Activated CD8-positive, alpha-beta memory T cell treated with anti-CD3 and anti-CD28 coated beads, Interleukin-2, amount 10 ng/mL, durations not matched to agents 7 days and 5 days (primary cell): ENCODE measurements around the gene CACTIN. TPM values are rescaled to one million over a fixed set of nuclear protein-coding genes. Genes with fewer than 3 reads are reported as not detected.
A peak's percentile ranks its signal among the peaks of the same experiment; 100 is the strongest.
"Not testable (repeated sequence)": the region's sequence is repeated elsewhere in the genome, so short reads cannot be mapped to it uniquely, and the experiment has no call there.

Experiments used
- ATAC-seq: fragments of 150-1000 bp; cut with Tn5 transposase; one replicate; pipeline ENCODE4 v1.10.0; 2021; ENCODE audit warnings: moderate library complexity
- CTCF ChIA-PET: fragments of 350-600 bp; sonication (Branson Sonifier 250); formaldehyde crosslinking; loops from one replicate; lab custom pipeline; 2021; ENCODE audit warnings: antibody characterized with exemption; lab: Charles Lee
- DNase-seq: peaks from one replicate; pipeline ENCODE4 v3.0.0-alpha.2; 2020
- H3K27ac Mint-ChIP-seq: one replicate; pipeline ENCODE4 v1.8.0; 2021; ENCODE audit warnings: mild to moderate bottlenecking, mixed read lengths
- H3K27me3 Mint-ChIP-seq: one replicate; pipeline ENCODE4 v1.8.0; 2021; ENCODE audit warnings: mixed read lengths
- H3K36me3 Mint-ChIP-seq: one replicate; pipeline ENCODE4 v1.8.0; 2021; ENCODE audit warnings: mild to moderate bottlenecking, mixed read lengths
- H3K4me1 Mint-ChIP-seq: one replicate; pipeline ENCODE4 v1.8.0; 2021; ENCODE audit warnings: mixed read lengths
- H3K4me3 Mint-ChIP-seq: one replicate; pipeline ENCODE4 v1.8.0; 2021; ENCODE audit warnings: mild to moderate bottlenecking, moderate library complexity, mixed read lengths
- H3K9me3 Mint-ChIP-seq: one replicate; pipeline ENCODE4 v1.8.0; 2022; ENCODE audit warnings: low read depth, mixed read lengths
- total RNA-seq, 2 experiments: library from RNA; stranded (reverse); gene quantifications; one replicate each; pipeline ENCODE4 v1.2.3, GENCODE V29; 2021

The CACTIN gene
- total RNA-seq, 2 experiments from 2014 or later: 33.4 to 33.7 TPM

DNA sequence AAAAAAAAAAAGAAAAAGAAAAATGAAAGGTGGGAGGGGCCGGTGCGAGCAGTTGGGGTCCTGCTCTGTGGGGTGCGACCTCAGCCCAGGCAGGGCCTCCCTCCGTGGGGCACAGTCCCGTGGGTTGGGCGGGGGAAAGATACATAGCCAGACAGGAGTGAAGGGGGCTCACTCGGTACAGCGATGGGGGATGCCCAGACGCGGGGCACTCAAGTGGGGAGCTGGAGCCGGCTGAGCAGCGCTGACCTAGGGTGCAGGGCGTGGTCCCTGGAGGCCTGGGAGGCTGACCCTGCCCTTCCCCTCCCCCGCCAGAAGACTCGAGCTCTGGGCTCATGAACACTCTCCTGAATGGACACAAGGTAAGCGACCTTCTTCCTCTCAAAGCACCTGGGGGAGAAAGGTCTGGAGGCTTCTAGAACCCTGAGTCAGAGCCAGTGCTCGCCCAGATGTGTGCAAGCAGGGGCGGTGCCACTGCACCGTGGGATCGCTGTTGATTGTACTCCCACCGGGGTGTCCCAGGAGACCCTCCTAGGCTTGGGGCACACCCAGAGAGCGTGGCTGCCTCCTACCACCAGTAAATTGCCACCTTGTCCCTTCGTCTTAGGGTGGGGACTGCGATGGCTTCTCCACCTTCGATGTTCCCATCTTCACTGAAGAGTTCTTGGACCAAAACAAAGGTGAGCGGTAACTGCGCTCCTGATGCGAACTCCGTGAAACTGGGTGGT lies 50.5 kb downstream of the CACTIN start:
- CTCF ChIA-PET: interaction anchor here (1.2 to 1.5 kb wide), 3 partner anchors 19 to 29 kb away, joined by 4 to 7 read pairs (median 5); partner anchors contain the start of gene MFSD12
- Mint-ChIP-seq H3K4me1 (peaks cover 9% of the 10 kb centered on the region), H3K4me3 (no peak overlapping the region), H3K27ac (no peak overlapping the region), H3K36me3 (peaks cover 10% of the 10 kb centered on the region), H3K27me3 (no peaks in the 10 kb centered on the region), H3K9me3 (no peaks in the 10 kb centered on the region)
- ATAC-seq: no peak
- no peak for DNase-seq

- ATAC-seq (no peak), DNase-seq (no peak)
- Mint-ChIP-seq H3K36me3 (peaks cover 10% of the 10 kb centered on the region), H3K27me3 (no peaks in the 10 kb centered on the region), H3K9me3 (no peaks in the 10 kb centered on the region), H3K4me3 (no peak overlapping the region), H3K27ac (no peak overlapping the region), H3K4me1 (peaks cover 11% of the 10 kb centered on the region)
- CTCF ChIA-PET: interaction anchor here (1.2 to 1.5 kb wide), 3 partner anchors 19 to 28 kb away, joined by 4 to 7 read pairs (median 5); partner anchors contain the start of gene MFSD12
Measured at GRCh38 chr19:3575260-3575741, 51.3 kb downstream of the CACTIN start.

GRCh38 chr19:3573858-3574637 lies 52.5 kb downstream of the CACTIN start:
- H3K27ac Mint-ChIP-seq: peak overlapping the region; percentile 78
- CTCF ChIA-PET: interaction anchor here (1.2 to 1.8 kb wide), 3 partner anchors 27 to 45 kb away, joined by 3 to 8 read pairs (median 5); no protein-coding TSS in a partner anchor
- peak overlapping the region; percentile 76 for H3K4me3 Mint-ChIP-seq
- peaks cover 11% of the 10 kb centered on the region for H3K4me1 Mint-ChIP-seq
- H3K9me3 Mint-ChIP-seq: no peaks in the 10 kb centered on the region
- ATAC-seq: peak; percentile 24
- peaks cover 10% of the 10 kb centered on the region for H3K36me3 Mint-ChIP-seq
- DNase-seq: peak; percentile 97
- no peaks in the 10 kb centered on the region for H3K27me3 Mint-ChIP-seq

DNA sequence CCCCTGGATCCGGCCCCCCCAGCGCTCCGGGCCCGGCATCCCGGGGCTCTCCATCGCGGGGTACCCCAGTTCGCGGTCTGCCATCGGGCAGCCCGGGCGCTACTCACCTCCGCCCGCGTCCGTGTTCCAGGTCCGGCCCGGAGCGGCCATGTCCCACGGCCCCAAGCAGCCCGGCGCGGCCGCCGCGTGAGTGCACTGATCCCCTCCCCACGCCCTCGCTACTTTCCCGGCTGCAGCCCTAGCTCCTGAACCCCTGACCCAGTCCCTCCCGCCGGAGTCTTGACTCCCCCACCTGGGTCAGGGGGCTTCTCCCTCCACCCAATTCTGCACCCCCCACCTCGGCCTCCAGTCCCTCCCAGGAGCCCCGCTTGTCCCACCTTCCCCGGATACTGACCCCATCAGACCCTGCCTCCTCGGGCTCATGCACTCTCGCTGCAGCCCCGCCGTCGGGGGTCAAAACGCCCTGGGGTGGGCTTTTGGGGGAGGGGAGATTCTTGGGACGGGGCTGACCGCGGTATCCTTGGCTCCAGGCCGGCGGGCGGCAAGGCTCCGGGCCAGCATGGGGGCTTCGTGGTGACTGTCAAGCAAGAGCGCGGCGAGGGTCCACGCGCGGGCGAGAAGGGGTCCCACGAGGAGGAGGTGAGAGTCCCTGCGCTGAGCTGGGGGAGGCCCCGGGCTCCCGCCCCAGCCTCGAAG lies 53.3 kb downstream of the CACTIN start:
- H3K27me3 Mint-ChIP-seq: no peaks in the 10 kb centered on the region
- DNase-seq: peak; percentile 56
- peak; percentile 8 for ATAC-seq
- H3K4me3 Mint-ChIP-seq: peak overlapping the region; percentile 76
- H3K4me1 Mint-ChIP-seq: peaks cover 11% of the 10 kb centered on the region
- H3K27ac Mint-ChIP-seq: peak overlapping the region; percentile 78
- H3K36me3 Mint-ChIP-seq: peaks cover 10% of the 10 kb centered on the region
- CTCF ChIA-PET: interaction anchor here (1.2 to 1.8 kb wide), 2 partner anchors 28 to 46 kb away, joined by 3 to 8 read pairs; no protein-coding TSS in a partner anchor
- no peaks in the 10 kb centered on the region for H3K9me3 Mint-ChIP-seq

GRCh38 chr19:3572855-3573161 lies 53.8 kb downstream of the CACTIN start, which contains the start of gene HMG20B:
Gene HMG20B, plus strand, starts transcription at chr19:3572944. Its CDS starts 366 bp downstream, at chr19:3573310.
- DNase-seq: no peak
- CTCF ChIA-PET: no interaction called here
- ATAC-seq: no peak

DNA sequence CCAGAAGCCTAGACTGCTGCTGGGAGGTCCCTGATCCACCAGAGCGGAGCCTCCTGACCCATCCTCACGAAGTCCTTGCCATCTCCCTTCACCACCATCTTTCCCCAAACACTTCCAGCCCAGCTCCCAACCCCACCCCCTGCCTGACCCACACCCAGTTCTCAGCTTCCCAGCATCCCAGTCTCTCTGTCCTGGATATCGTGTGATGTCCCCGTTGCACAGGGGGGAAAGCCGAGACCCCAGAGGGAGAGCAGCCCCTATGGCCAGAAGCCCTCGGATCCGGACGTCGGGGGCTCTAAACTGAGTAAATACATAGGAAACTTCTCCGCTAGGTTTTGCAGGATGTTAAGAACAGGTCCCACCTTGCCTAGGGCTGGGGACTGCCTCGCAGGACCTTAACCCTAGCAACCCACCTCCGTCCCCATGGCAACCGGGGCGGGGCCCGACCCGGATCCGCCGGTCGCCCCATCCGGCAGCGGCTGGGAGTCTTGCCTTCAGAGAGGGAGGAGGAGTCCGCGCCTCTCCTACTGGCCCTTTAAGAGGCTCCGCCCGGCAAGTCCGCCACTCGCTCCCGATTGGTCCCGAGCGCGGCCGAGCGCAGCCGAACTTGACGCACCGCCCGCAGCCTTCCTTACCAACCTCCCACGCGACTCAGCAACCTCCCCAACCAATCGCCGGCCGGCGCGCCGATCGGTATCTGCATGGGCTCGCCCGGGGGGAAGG lies 54.3 kb downstream of the CACTIN start:
- peak; percentile 96 for ATAC-seq

More at GRCh38 chr19:3572855-3573161, 53.8 kb downstream of the CACTIN start, which contains the start of gene HMG20B:
- Mint-ChIP-seq H3K4me3 (peak within 1 kb of the TSS; percentile 76), H3K4me1 (peaks cover 11% of the 10 kb centered on the region), H3K36me3 (peaks cover 10% of the 10 kb centered on the region), H3K27me3 (no peaks in the 10 kb centered on the region), H3K27ac (peak within 1 kb of the TSS; percentile 78), H3K9me3 (no peaks in the 10 kb centered on the region)

GRCh38 chr19:3570606-3571011 lies 56.0 kb downstream of the CACTIN start:
- ATAC-seq (no peak), DNase-seq (no peak)
- Mint-ChIP-seq H3K4me1 (peaks cover 11% of the 10 kb centered on the region), H3K27me3 (no peaks in the 10 kb centered on the region), H3K9me3 (no peaks in the 10 kb centered on the region), H3K36me3 (peaks cover 10% of the 10 kb centered on the region), H3K27ac (no peak overlapping the region), H3K4me3 (no peak overlapping the region)
- CTCF ChIA-PET: interaction anchor here (1.2 to 1.5 kb wide), 4 partner anchors 9 to 26 kb away, joined by 3 to 5 read pairs (median 3); no protein-coding TSS in a partner anchor

More for the DNA sequence above, 54.3 kb downstream of the CACTIN start:
- peak; percentile 100 for DNase-seq
- CTCF ChIA-PET: no interaction called here
- no peaks in the 10 kb centered on the region for H3K27me3 Mint-ChIP-seq
- H3K4me3 Mint-ChIP-seq: peak overlapping the region; percentile 76
- H3K27ac Mint-ChIP-seq: peak overlapping the region; percentile 61
- H3K9me3 Mint-ChIP-seq: no peaks in the 10 kb centered on the region
- peaks cover 11% of the 10 kb centered on the region for H3K4me1 Mint-ChIP-seq
- peaks cover 10% of the 10 kb centered on the region for H3K36me3 Mint-ChIP-seq

GRCh38 chr19:3570042-3570441 lies 56.5 kb downstream of the CACTIN start:
- not testable (repeated sequence) for H3K27me3 Mint-ChIP-seq, H3K36me3 Mint-ChIP-seq, H3K27ac Mint-ChIP-seq, H3K4me3 Mint-ChIP-seq, H3K9me3 Mint-ChIP-seq, ATAC-seq, DNase-seq
- H3K4me1 Mint-ChIP-seq: peaks cover 11% of the 10 kb centered on the region
- CTCF ChIA-PET: interaction anchor here (1.2 to 1.5 kb wide), 4 partner anchors 9 to 25 kb away, joined by 3 to 5 read pairs (median 3); no protein-coding TSS in a partner anchor

- CTCF ChIA-PET: interaction anchor here (1.1 kb wide), 1 partner anchor 8 kb away, joined by 3 read pairs; the partner anchor contains the start of gene MFSD12
- H3K4me1 Mint-ChIP-seq: no peaks in the 10 kb centered on the region
- H3K4me3 Mint-ChIP-seq: no peak overlapping the region
- ATAC-seq (no peak), DNase-seq (no peak)
- H3K27me3 Mint-ChIP-seq: no peaks in the 10 kb centered on the region
- H3K36me3 Mint-ChIP-seq: no peaks in the 10 kb centered on the region
- H3K9me3 Mint-ChIP-seq: no peaks in the 10 kb centered on the region
- H3K27ac Mint-ChIP-seq: no peak overlapping the region
Measured at GRCh38 chr19:3565139-3565538, 61.5 kb downstream of the CACTIN start.

DNA sequence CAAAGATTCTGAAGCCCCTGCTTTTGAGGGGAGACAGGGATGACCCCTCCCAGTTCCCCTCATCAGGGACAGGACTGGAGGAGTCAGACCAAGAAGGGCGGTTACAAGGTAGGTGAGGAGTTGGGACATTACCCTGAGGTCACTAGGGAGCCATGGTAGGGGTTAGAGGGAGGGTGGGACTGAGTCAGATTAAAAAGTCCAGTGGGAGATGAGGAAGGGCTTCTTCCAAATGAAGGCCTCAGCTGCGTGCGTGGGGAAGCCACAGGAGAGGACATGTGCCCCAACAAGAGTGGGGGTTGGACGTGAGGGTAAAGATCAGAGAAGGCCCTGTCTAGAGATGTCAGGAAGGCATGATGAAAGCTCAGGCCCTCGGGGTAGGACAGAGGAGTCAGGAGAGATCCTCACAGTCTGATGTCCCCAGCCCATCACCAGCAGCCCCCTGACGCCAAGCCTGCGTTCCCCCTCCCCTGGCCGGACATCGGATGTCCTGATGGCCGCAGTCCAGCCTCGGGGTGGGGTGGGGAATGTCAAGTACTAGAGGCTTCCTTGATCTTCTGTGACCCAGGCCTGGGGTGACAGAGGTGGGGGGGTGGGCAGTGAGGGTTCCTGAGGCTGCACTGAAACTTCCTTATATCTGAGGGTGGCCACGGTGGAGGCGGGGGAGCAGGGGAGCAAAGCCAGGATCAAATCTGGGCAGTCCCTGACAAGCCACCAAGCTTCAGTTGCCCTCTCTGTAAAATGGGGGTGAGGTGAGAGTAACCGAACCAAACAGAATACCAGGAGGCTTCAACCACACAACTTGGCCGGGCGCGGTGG lies 62.7 kb downstream of the CACTIN start:
- no peak for ATAC-seq
- no peak overlapping the region for H3K4me3 Mint-ChIP-seq
- H3K27ac Mint-ChIP-seq: no peak overlapping the region

More for the DNA sequence above, 62.7 kb downstream of the CACTIN start:
- peaks cover under 1% of the 10 kb centered on the region for H3K4me1 Mint-ChIP-seq
- CTCF ChIA-PET: no interaction called here
- H3K9me3 Mint-ChIP-seq: no peaks in the 10 kb centered on the region
- H3K36me3 Mint-ChIP-seq: no peaks in the 10 kb centered on the region
- DNase-seq: no peak
- no peaks in the 10 kb centered on the region for H3K27me3 Mint-ChIP-seq
